Glutamatergic neuron (in vitro differentiated cells): ENCODE results near the gene TIRAP. TPM values are rescaled to one million over a fixed set of nuclear protein-coding genes. Genes with fewer than 3 reads are reported as not detected.
"Not testable (repeated sequence)": the region's sequence is repeated elsewhere in the genome, so short reads cannot be mapped to it uniquely, and the experiment has no call there.

ENCODE experiments used
- DNase-seq: peaks from one replicate; pipeline ENCODE4 v3.0.0; 2022
- H3K27ac Mint-ChIP-seq: one replicate; pipeline ENCODE4 v1.8.0; 2020; ENCODE audit warnings: mild to moderate bottlenecking, mixed read lengths, inconsistent platforms; ENCODE audit not compliant: unreplicated experiment
- H3K27me3 Mint-ChIP-seq: one replicate; pipeline ENCODE4 v1.8.0; 2020; ENCODE audit warnings: mild to moderate bottlenecking, moderate library complexity, mixed read lengths, inconsistent platforms; ENCODE audit not compliant: unreplicated experiment
- H3K36me3 Mint-ChIP-seq: one replicate; pipeline ENCODE4 v1.8.0; 2020; ENCODE audit warnings: mild to moderate bottlenecking, mixed read lengths, inconsistent platforms; ENCODE audit not compliant: unreplicated experiment
- H3K4me1 Mint-ChIP-seq: one replicate; pipeline ENCODE4 v1.8.0; 2020; ENCODE audit warnings: mild to moderate bottlenecking, low read depth, mixed read lengths, inconsistent platforms; ENCODE audit not compliant: unreplicated experiment
- H3K4me3 Mint-ChIP-seq: one replicate; pipeline ENCODE4 v1.8.0; 2020; ENCODE audit warnings: mild to moderate bottlenecking, mixed read lengths, inconsistent platforms; ENCODE audit not compliant: unreplicated experiment
- H3K9me3 Mint-ChIP-seq: one replicate; pipeline ENCODE4 v1.8.0; 2020; ENCODE audit warnings: mild to moderate bottlenecking, moderate library complexity, mixed read lengths, inconsistent platforms; ENCODE audit not compliant: unreplicated experiment
- long read RNA-seq: library from polyadenylated mRNA; unstranded; transcript quantifications from one replicate; pipeline ENCODE4 v2.0.0, GENCODE V29; 2020; ENCODE audit not compliant: unreplicated experiment
- total RNA-seq: library from RNA; stranded (reverse); fragmentation: NEBNext Ultra II Directional; extraction: Animal tissue kit (Norgen Biotek cat#: 25700); gene quantifications from one replicate; pipeline ENCODE4 v1.2.1, GENCODE V29; 2021; ENCODE audit not compliant: unreplicated experiment
- TF ChIP-seq, protein P1 (sequence below): fragments of 200-600 bp; sonication (generic); IDR thresholded peaks from one replicate; pipeline ENCODE4 v1.5.0; 2021; ENCODE audit not compliant: partially characterized antibody, unreplicated experiment

The TIRAP gene, protein sequence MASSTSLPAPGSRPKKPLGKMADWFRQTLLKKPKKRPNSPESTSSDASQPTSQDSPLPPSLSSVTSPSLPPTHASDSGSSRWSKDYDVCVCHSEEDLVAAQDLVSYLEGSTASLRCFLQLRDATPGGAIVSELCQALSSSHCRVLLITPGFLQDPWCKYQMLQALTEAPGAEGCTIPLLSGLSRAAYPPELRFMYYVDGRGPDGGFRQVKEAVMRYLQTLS
- total RNA-seq, result 8.2 TPM
- long read RNA-seq, partial matches to known transcripts, result 1 of 1 reads
- long read RNA-seq, other reads (novel, unspliced or antisense), result 0 of 1 reads

DNA sequence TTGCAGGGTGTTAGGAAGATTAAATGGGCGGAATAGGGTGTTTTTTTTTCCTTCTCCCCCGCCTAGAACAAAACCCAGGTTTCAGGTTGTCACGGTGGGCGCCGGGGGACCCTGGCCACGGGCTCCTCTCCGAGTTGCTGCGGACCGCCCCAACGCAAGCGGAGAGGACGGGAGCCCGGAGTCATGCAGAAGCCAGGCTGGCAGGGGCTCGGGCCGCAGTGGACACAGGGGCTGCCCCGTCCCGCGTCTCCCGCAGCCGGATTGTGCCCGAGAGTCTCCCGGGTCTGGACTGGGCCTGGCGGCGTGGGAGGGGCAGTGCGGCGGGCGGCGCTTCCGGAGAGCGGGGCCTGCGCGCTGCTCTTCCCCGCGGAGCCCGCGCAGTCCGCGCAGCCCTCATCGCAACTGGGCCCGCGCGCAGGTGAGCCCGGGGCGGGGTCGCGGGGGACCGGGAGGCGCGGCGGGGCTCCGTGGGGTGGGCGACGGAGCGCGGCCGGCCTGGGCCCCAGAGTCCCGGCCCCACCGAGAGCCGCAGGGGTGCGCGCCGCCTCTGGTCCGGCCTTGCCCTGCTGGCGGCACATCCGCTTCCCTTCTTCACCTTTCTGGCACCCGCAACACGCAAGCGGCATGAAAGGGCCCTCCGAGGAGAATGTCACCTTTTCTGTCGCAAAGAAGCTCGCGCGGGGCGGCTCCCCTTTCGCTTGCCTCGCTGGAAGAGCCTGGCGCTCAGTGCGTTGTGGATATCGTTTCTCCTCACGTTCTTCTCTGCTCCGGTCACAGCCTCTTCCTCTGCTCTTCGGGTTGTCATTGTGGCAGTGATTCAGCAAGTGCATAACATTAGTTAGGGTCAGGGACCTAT, at the start of gene TIRAP:
Gene TIRAP, plus strand, starts transcription at position 358 of the 856 bp plus-strand sequence. CDS start 7,802 bp downstream, outside the sequence.
- TF ChIP-seq, protein P1, sequence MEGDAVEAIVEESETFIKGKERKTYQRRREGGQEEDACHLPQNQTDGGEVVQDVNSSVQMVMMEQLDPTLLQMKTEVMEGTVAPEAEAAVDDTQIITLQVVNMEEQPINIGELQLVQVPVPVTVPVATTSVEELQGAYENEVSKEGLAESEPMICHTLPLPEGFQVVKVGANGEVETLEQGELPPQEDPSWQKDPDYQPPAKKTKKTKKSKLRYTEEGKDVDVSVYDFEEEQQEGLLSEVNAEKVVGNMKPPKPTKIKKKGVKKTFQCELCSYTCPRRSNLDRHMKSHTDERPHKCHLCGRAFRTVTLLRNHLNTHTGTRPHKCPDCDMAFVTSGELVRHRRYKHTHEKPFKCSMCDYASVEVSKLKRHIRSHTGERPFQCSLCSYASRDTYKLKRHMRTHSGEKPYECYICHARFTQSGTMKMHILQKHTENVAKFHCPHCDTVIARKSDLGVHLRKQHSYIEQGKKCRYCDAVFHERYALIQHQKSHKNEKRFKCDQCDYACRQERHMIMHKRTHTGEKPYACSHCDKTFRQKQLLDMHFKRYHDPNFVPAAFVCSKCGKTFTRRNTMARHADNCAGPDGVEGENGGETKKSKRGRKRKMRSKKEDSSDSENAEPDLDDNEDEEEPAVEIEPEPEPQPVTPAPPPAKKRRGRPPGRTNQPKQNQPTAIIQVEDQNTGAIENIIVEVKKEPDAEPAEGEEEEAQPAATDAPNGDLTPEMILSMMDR, result peak; percentile 23

DNA sequence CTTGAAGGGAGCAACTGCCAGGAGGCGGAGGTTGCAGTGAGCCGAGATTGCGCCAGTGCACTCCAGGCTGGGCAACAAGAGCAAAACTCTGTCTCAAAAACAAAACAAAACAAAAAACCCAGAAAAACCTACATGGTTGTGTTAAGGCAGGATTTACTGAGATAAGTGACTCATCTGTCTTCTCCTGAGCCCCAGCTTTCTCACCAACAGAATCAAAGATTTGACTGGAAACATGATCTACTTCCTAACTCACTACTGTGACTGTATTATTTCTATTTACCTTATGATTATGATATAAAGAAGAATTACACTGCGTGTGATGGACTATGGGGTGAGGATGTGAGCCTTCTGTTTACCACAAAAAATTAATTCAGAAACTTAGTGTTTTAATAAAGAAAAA, 49.5 kb upstream of the TIRAP start:
- H3K36me3 Mint-ChIP-seq, result no peaks in the 10 kb centered on the region

More for the DNA sequence above, at the start of gene TIRAP:
- peak within 1 kb of the TSS; percentile 90 for H3K4me3 Mint-ChIP-seq
- peaks cover 22% of the 10 kb centered on the region for H3K4me1 Mint-ChIP-seq
- no peaks in the 10 kb centered on the region for H3K36me3 Mint-ChIP-seq
- DNase-seq, result peak; percentile 61
- peaks cover 22% of the 10 kb centered on the region for H3K9me3 Mint-ChIP-seq
- peaks cover 14% of the 10 kb centered on the region for H3K27me3 Mint-ChIP-seq
- H3K27ac Mint-ChIP-seq, result peak within 1 kb of the TSS; percentile 66

DNA sequence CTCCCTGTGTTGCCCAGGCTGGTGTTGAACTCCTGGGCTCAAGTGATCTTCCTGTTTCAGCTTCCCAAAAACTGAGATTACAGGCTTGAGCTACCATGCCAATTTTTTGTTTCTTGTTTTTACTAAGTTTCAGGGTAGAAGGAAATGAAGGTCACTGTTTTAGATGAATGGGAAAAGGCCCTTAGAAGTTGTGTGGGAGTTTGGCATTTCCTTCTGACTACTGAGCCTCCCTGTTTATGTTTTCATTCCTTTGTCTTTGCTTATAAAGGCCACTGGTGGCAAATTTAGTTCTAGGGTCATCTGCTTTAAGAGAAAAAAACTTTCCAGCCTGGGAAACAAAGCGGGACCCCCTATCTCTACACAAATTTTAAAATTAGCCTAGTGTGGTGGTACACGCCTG, 36.3 kb upstream of the TIRAP start:
- Mint-ChIP-seq H3K4me1 (no peaks in the 10 kb centered on the region), H3K9me3 (no peaks in the 10 kb centered on the region), H3K27me3 (no peaks in the 10 kb centered on the region), H3K4me3 (no peak overlapping the region), H3K27ac (no peak overlapping the region), H3K36me3 (no peaks in the 10 kb centered on the region)
- TF ChIP-seq, protein P1, result no peak
- no peak for DNase-seq

More for the DNA sequence above, 49.5 kb upstream of the TIRAP start:
- H3K27me3 Mint-ChIP-seq, result no peaks in the 10 kb centered on the region
- TF ChIP-seq, protein P1, result no peak
- H3K4me1 Mint-ChIP-seq, result no peaks in the 10 kb centered on the region
- no peak overlapping the region for H3K27ac Mint-ChIP-seq
- DNase-seq, result no peak
- no peak overlapping the region for H3K4me3 Mint-ChIP-seq
- H3K9me3 Mint-ChIP-seq, result no peaks in the 10 kb centered on the region

DNA sequence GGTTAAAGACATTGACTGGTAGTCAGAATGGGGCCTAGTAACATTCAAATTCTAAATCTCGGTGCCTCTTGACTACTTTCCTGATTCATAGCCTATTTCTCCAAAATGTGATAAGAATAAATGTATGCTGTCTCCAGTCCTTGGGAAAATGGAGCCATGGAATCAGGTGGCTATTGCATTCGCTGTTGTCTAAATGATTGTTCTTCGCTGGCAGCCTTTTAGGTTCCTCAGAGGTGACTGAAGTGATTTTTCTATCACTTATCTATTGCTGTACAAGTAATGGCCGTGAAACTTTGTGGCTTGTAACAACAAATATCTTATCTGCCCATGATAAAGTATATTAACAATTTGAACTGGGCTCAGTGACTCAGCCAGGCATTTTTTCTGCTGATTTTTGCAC, 29.6 kb upstream of the TIRAP start:
- Mint-ChIP-seq H3K36me3 (no peaks in the 10 kb centered on the region), H3K4me1 (no peaks in the 10 kb centered on the region), H3K27ac (no peak overlapping the region), H3K4me3 (no peak overlapping the region), H3K9me3 (no peaks in the 10 kb centered on the region), H3K27me3 (no peaks in the 10 kb centered on the region)
- DNase-seq, result no peak
- TF ChIP-seq, protein P1, result no peak

DNA sequence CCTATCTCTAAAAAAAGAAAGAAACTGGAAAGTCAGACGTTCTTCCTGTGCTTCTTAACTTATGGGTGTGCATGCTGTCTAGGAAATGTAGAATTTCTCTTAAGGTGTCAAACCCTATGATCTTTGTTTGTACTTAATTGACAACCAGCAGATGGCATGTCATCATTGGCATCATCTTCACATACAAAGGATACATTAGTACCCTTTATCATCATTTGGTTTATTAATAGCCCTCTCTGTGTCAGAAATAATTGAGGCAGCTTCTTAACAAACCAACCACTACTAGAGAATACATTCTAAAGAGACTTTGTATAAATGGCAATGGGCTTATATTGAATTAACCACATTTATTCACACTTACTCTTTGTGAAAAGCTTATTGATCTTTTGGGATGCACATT, 28.1 kb upstream of the TIRAP start:
- TF ChIP-seq, protein P1, result no peak
- Mint-ChIP-seq H3K36me3 (no peaks in the 10 kb centered on the region), H3K27ac (no peak overlapping the region), H3K9me3 (no peaks in the 10 kb centered on the region), H3K4me3 (no peak overlapping the region), H3K27me3 (no peaks in the 10 kb centered on the region), H3K4me1 (no peaks in the 10 kb centered on the region)
- no peak for DNase-seq

DNA sequence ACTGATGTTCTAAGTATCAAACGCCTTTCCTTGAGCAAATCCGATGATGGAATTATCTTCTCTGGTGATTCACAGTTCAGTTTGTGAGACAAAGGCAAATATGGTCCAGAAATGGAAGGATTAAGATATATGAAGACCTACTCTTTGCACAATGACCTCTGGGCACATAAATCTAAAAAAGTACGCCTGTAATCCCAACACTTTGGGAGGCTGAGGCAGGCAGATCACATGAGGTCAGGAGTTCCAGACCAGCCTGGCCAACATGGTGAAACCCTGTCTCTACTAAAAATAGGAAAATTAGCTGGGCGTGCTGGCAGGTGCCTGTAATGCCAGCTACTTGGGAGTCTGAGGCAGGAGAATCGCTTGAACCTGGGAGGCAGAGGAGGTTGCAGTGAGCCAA, 27.4 kb upstream of the TIRAP start:
- not testable (repeated sequence) for H3K27me3 Mint-ChIP-seq, DNase-seq, H3K9me3 Mint-ChIP-seq, H3K4me1 Mint-ChIP-seq, H3K4me3 Mint-ChIP-seq, H3K36me3 Mint-ChIP-seq, H3K27ac Mint-ChIP-seq
